GM12878 (cell line): ENCODE results near the gene AUNIP.

Experiments
- CHD1 ChIP-seq: IDR thresholded peaks from 2 replicates; pipeline ENCODE4 v1.6.1; 2012; ENCODE audit warnings: low read depth, low read length, improper control_type of control experiment
- HDAC6 ChIP-seq: fragments of 200-600 bp; sonication (generic); IDR thresholded peaks from one replicate; pipeline ENCODE4 v1.8.0; 2017; ENCODE audit warnings: antibody characterized with exemption; ENCODE audit not compliant: unreplicated experiment
- MTA2 ChIP-seq: fragments of 450-650 bp; IDR thresholded peaks from 2 replicates; pipeline ENCODE4 v1.6.1; 2016; ENCODE audit warnings: low read depth, mild to moderate bottlenecking, moderate library complexity
- POLR2AphosphoS5 ChIP-seq: IDR thresholded peaks from 2 replicates; pipeline ENCODE4 v1.6.1; 2011; ENCODE audit warnings: mild to moderate bottlenecking, low read length, inconsistent platforms
- TARDBP ChIP-seq: IDR thresholded peaks from 2 replicates; pipeline ENCODE4 v1.6.1; 2016; ENCODE audit warnings: borderline replicate concordance
- ZNF217 ChIP-seq: fragments of 450-650 bp; IDR thresholded peaks from 2 replicates; pipeline ENCODE4 v1.6.1; 2017; ENCODE audit warnings: antibody characterized with exemption, mild to moderate bottlenecking
- TF ChIP-seq, protein P1 (sequence below), 3 experiments: IDR thresholded peaks in 2 of 3; conservative IDR thresholded peaks in 1 of 3; 2 replicates each; pipeline ENCODE4 v1.5.1; 2011; ENCODE audit warnings: low read depth in 3 of 3, low read length in 3 of 3, mild to moderate bottlenecking in 3 of 3, control low read depth in 2 of 3, moderate library complexity in 2 of 3, inconsistent platforms in 1 of 3, mixed read lengths in 1 of 3; ENCODE audit not compliant: control insufficient read depth in 2 of 3, insufficient read depth in 1 of 3; ENCODE audit errors: extremely low read depth in 1 of 3
- TF ChIP-seq, protein P2 (sequence below): IDR thresholded peaks from 2 replicates; pipeline ENCODE4 v1.6.1; 2012; ENCODE audit warnings: low read depth, low read length, improper control_type of control experiment

GRCh38 chr1:25843483-25843882 lies 15.8 kb downstream of the AUNIP start:
- TF ChIP-seq HDAC6 (no peak), POLR2AphosphoS5 (no peak), TARDBP (no peak), ZNF217 (no peak), MTA2 (no peak), CHD1 (no peak)
- TF ChIP-seq, protein P1, sequence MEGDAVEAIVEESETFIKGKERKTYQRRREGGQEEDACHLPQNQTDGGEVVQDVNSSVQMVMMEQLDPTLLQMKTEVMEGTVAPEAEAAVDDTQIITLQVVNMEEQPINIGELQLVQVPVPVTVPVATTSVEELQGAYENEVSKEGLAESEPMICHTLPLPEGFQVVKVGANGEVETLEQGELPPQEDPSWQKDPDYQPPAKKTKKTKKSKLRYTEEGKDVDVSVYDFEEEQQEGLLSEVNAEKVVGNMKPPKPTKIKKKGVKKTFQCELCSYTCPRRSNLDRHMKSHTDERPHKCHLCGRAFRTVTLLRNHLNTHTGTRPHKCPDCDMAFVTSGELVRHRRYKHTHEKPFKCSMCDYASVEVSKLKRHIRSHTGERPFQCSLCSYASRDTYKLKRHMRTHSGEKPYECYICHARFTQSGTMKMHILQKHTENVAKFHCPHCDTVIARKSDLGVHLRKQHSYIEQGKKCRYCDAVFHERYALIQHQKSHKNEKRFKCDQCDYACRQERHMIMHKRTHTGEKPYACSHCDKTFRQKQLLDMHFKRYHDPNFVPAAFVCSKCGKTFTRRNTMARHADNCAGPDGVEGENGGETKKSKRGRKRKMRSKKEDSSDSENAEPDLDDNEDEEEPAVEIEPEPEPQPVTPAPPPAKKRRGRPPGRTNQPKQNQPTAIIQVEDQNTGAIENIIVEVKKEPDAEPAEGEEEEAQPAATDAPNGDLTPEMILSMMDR (IDR thresholded peaks at IDR 0.05 in 2 of 3, conservative IDR thresholded peaks at IDR 0.05 in 1 of 3; ENCODE audit: control insufficient read depth in 2 of 3, extremely low read depth in 1 of 3, insufficient read depth in 1 of 3, low read depth in 3 of 3, low read length in 3 of 3) = no peak
- TF ChIP-seq, protein P2, sequence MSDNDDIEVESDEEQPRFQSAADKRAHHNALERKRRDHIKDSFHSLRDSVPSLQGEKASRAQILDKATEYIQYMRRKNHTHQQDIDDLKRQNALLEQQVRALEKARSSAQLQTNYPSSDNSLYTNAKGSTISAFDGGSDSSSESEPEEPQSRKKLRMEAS = no peak
